Nucleus accumbens (tissue), 56 donors: ENCODE results near the gene FOXQ1.

ENCODE experiments used
- DNase-seq, 56 donors: peaks; one replicate each; lab custom pipeline; 2025; lab: John Stamatoyannopoulos, UW

The FOXQ1 gene

GRCh38 chr6:1290086-1290485, 21.8 kb upstream of the FOXQ1 start:
- DNase-seq = no peak

GRCh38 chr6:1290805-1291204, 21.1 kb upstream of the FOXQ1 start:
- DNase-seq = no peak

- no peak for DNase-seq
Observed at GRCh38 chr6:1291381-1291780, 20.5 kb upstream of the FOXQ1 start.

GRCh38 chr6:1295420-1295819, 16.5 kb upstream of the FOXQ1 start:
- no peak for DNase-seq

- no peak for DNase-seq
Observed at GRCh38 chr6:1296079-1296478, 15.8 kb upstream of the FOXQ1 start.

- no peak for DNase-seq
Observed at GRCh38 chr6:1296542-1296941, 15.4 kb upstream of the FOXQ1 start.

- DNase-seq = no peak
Observed at GRCh38 chr6:1297746-1298145, 14.2 kb upstream of the FOXQ1 start.

- no peak for DNase-seq
Observed at GRCh38 chr6:1298768-1299167, 13.1 kb upstream of the FOXQ1 start.

- DNase-seq = no peak
Observed at GRCh38 chr6:1306133-1306532, 5.8 kb upstream of the FOXQ1 start.

GRCh38 chr6:1309366-1309765, 2.5 kb upstream of the FOXQ1 start:
- DNase-seq = no peak

- peak in 1 of 56 donors; percentile 13 for DNase-seq
Observed at GRCh38 chr6:1310628-1311399, 1.1 kb upstream of the FOXQ1 start.

GRCh38 chr6:1312203-1312472, 240 bp downstream of the FOXQ1 start:
- no peak for DNase-seq

- no peak for DNase-seq
Observed at GRCh38 chr6:1312473-1313367, 822 bp downstream of the FOXQ1 start.

- no peak for DNase-seq
Observed at GRCh38 chr6:1313384-1313766, 1.5 kb downstream of the FOXQ1 start.

GRCh38 chr6:1313767-1314503, 2.0 kb downstream of the FOXQ1 start:
- DNase-seq = no peak

GRCh38 chr6:1314617-1315016, 2.7 kb downstream of the FOXQ1 start:
- DNase-seq = no peak

GRCh38 chr6:1315201-1315559, 3.3 kb downstream of the FOXQ1 start:
- DNase-seq = no peak

GRCh38 chr6:1315560-1316386, 3.9 kb downstream of the FOXQ1 start:
- DNase-seq = no peak

GRCh38 chr6:1316489-1316971, 4.6 kb downstream of the FOXQ1 start:
- no peak for DNase-seq

GRCh38 chr6:1317302-1317815, 5.5 kb downstream of the FOXQ1 start:
- DNase-seq = no peak
